IMR-90 (cell line): ENCODE data around the gene TAGLN3.

Experiments
- BHLHE40 ChIP-seq: fragments of 150-350 bp; IDR thresholded peaks from 2 replicates; pipeline ENCODE4 v1.6.1; 2016; ENCODE audit warnings: mild to moderate bottlenecking, low read depth, low read length
- CEBPB ChIP-seq: IDR thresholded peaks from 2 replicates; pipeline ENCODE4 v1.6.1; 2012; ENCODE audit warnings: low read depth, low read length, improper control_type of control experiment
- CTCF ChIP-seq: conservative IDR thresholded peaks from 2 replicates; pipeline ENCODE4 v1.5.1; 2012; ENCODE audit warnings: mild to moderate bottlenecking, low read depth, low read length, improper control_type of control experiment
- MAZ ChIP-seq: IDR thresholded peaks from 2 replicates; pipeline ENCODE4 v1.6.1; 2012; ENCODE audit warnings: low read depth, mild to moderate bottlenecking, low read length, improper control_type of control experiment, moderate library complexity, borderline replicate concordance
- POLR2A ChIP-seq: IDR thresholded peaks from 2 replicates; pipeline ENCODE4 v1.6.1; 2012; ENCODE audit warnings: mild to moderate bottlenecking, low read depth, low read length
- RAD21 ChIP-seq: IDR thresholded peaks from 2 replicates; pipeline ENCODE4 v1.6.1; 2012; ENCODE audit warnings: low read length, improper control_type of control experiment
- RCOR1 ChIP-seq: IDR thresholded peaks from 2 replicates; pipeline ENCODE4 v1.6.1; 2012; ENCODE audit warnings: mild to moderate bottlenecking, low read length, improper control_type of control experiment; ENCODE audit not compliant: insufficient replicate concordance
- SMC3 ChIP-seq: fragments of 150-350 bp; IDR thresholded peaks from 2 replicates; pipeline ENCODE4 v1.6.1; 2016; ENCODE audit warnings: low read depth, mild to moderate bottlenecking, antibody characterized with exemption, low read length, moderate library complexity

DNA sequence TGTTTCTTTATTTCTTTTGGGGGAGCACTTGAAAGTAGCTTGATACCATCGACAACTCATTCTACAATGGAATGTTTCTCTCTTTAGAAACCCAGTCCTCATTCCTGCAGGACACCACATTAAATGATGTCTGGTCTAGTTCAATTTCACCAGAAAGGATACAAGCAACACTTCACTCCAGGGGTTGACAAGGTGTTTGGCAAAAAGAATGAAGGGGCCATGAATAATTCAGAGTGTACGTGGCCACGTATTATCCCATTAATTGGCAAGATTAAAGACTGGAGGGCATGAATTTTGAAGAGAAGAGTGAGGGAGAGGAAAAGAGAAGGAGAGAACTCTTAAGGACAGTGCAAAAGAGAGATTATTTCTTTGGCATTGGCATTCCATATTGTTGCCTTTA lies 36.5 kb downstream of the TAGLN3 start:
- TF ChIP-seq CTCF (no peak), SMC3 (no peak), MAZ (no peak), POLR2A (no peak), RAD21 (no peak), BHLHE40 (no peak), CEBPB (no peak), RCOR1 (no peak)
